GM19239 (cell line): Measurements from ENCODE around the gene RREB1.

Source experiments
- DNase-seq: peaks from one replicate; pipeline ENCODE4 v3.0.0; 2011; ENCODE audit warnings: low spot score; ENCODE audit not compliant: insufficient read length
- FAIRE-seq: peaks from 2 replicates; lab custom pipeline; 2011; peaks lifted over from hg19 to GRCh38; lab: Jason Lieb, UNC

The RREB1 gene

DNA sequence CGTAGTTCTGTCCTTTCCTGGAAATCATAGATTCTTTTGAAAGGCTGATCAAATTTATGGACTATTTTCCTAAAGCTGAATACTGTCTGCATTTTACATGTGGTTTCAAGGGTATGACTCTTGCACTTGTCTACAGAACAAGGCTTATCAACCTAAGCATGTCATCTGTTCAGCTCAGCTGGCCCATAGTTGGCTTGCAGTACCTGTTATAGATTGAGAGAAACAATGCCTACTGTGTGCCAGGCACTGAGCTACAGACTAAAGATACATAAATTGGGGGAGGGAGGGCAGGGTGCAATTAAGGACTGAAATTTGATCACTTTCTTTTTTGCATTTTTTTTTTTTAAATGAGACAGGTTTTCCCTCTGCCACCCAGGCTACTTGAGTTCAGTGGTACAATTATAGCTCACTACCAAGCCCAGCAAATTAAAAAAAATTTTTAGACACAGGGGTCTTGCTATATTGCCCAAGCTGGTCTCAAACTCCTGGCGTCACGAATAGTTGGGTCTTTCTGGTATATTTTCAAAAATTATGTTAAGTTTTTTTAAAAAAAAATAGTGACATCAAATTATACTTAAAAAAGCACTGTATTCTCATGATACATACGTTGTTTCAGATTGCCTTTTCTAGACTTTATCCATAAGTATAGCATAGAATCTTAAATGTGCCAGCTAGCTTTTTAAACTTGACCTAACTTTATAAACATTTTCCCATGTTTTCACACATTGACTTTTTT, 52.2 kb downstream of the RREB1 start:
- FAIRE-seq = no peak
- DNase-seq = no peak

DNA sequence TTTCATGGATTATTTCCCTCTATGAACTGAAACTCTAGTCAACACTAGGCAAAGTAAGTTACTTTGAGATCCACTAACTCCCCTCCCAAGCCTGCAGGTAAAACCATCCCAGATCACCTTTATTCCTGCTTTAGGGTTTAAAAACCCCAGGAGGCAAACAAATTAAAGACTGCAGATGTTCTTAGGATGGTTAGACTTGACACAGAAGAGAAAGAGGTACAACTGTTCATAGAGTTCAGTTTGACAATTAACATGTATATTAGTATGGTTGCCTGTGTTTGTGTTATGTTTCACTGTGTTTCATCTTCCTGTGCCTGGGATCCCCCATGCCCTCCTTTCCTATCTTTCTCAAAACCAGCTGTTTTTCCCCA, 53.5 kb downstream of the RREB1 start:
- no peak for FAIRE-seq
- no peak for DNase-seq

DNA sequence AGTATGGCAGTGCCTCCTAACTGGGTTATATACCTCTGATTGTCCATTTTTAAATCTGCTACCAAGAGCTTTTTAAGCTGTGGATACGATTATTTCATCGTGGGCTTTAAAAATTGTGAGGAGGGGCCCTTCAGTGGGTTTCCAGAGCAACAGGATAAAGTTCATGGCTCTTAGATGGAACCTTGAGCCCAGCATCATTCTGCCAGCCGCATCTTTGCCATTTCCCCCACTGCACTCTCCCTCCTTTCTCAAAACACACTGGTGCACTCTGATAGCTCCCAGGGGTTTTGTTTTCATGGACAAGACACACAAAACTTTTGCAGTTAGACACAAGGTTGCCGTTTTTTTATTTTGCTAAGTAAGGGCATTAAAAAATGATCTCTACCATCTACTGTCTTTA, 54.1 kb downstream of the RREB1 start:
- FAIRE-seq (no peak), DNase-seq (no peak)

DNA sequence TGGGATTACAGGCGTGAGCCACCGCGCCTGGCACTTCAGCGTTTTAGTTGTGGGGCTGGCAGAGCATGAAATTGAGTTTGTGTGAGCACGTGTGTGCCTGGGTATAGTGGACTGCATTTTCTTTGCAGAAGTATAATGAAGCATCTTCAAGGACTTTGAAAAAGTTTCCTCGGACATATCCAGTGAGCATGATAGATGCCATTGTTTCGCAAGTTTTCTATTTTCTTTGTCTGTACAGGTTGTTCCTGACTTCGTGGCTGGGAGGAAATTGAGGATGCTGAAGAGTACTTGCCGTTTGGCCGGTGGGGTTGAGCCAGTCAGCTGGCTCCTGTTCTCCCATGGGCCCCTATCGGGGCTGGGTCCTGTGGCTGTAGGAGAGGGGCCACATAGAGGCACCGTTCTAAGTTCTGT, 55.9 kb downstream of the RREB1 start:
- DNase-seq = no peak
- no peak for FAIRE-seq

DNA sequence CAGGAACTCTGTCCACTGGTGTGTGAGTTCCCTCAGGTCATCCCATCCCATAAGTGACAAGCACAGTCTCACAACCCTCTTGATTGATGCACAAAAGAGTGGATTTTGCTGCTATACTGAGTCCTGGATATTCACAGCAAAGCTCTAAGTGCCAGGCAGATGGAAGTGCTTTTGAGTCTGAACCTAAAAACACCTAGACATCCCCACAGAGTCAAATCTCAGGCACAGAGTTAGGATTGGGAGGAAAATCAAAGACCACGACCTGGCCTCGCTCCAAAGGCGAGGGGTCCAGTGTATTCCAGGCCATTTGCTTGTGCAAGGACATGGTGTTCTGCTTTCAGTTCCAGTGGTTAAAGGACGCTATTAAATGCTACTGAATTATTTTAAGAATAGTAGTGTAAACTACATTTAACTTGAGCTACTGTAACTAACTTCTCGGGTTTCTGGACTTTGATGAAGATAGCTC, 56.8 kb downstream of the RREB1 start:
- FAIRE-seq (no peak), DNase-seq (no peak)

DNA sequence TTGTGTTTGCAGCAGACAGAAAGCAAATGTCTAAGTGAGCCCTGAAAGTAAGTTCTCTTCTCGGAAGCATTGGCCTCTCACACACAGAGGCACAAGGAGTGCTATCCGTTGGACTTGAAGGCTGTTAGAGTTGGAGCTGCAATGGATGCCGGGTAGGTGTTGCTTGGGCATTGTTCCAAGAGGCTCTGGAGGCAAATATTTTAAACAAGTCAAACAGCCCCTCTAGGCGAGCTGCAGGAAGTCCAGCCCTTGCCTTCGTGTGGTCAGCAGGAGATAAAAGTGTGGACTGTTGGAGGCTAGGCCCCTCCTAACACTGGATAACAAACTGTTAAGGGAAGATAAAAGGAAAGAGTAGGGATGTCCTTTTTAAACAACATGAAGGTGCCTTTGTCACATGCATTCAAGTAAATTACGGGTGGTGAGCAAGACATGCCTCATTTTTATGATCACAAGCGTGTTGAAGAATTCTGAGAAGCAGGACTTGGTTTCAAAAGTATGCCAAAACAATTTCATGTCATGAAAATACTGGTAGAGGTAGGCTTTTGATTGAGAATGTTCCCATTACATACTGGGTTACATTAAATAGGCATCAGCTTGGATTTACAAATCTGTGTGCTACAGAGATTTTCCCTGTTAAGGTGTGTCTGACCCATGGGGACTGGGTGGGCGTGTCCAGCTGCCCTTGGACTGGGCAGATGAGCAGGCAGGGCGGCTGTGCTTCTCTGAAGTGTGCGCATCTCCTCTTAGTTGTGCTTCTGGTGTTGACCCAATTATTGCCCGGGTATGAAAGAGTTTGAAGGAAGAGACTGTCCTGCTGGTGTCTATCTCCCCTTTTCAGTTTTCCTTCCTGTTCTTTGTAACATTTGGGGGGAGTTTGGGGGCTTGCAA, 57.5 kb downstream of the RREB1 start:
- no peak for FAIRE-seq

DNA sequence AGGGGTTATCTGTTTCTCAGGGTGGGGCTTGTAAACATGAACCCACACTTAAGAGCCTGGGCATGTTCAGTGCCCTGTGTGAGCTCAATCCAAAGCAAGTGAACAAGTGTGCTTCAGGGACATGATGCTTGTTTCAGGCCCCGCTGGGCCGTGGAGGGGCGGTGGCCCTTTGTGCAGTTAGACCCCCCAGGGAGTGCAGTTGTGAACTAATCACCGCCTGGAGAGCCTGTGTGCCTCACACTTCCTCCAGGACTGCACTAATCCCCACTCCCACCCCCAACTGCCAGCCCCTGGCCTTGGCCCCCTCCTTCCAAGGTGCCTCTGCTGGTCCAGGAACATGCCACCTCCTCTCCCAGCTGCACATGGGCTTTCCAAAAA, 58.1 kb downstream of the RREB1 start:
- DNase-seq (no peak), FAIRE-seq (no peak)

More for the DNA sequence above, 57.5 kb downstream of the RREB1 start:
- DNase-seq = no peak

DNA sequence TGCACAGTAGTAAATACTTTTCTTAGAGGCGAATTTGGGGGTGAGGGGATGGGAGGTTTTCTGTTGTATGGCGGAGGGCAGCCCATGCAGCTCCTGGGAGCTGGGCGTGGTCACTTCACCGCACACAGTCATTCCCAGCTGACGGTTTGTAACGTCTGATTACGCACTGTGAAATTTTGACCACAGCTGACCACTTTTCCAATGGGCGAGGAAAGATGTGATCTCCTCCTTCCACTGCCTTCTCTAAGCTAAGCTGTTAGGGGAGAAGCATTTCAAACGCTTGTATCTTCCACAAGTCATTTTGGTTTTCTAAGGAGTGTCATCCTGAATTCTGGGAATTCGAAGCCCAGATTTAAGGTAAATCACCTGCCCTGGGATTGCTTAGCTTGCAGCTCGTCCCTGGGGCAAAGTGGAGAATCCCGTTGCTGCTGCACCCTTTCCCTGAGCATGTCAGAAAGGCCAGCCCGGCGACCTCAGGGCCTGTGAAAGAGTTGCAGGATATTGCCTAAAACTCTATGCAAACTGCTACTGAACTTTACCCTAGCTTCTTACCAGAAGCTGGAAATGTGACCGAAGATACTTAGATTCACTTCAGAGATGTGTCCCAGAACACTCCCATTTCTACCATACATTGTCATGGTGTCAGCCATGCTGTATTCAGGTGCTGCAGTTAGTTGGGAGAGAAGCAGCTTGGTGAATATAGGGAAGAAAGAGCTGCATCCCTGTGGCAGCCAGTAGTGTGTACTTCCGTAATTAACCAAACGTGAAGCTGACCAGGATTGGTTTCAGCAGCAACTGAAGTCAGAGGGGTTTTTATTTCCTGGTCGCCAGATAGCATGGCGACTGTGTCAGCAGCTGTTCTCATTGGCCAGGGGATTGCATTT, 58.9 kb downstream of the RREB1 start:
- DNase-seq (no peak), FAIRE-seq (no peak)

DNA sequence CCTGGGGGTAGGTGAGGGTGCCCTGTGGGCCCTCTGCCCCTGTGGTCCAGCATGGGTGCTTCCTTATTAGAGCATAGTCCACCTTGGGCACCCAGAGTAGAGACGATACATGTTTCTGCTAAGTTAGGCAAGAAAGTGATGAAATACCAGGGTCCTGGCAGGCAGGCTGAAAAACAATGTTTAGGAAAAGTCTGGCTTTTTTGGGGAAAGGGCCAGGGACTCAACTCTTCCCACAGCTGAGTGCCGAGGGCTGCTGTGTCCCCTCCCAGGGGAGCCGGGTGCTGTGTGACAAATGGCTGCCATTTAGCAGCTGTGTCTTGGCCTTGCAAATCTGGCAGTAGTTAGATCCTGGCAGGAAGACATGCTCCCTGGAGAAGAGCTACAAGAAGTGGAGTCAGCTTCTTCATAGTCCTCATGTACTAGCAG, 61.5 kb downstream of the RREB1 start:
- FAIRE-seq = no peak
- no peak for DNase-seq

DNA sequence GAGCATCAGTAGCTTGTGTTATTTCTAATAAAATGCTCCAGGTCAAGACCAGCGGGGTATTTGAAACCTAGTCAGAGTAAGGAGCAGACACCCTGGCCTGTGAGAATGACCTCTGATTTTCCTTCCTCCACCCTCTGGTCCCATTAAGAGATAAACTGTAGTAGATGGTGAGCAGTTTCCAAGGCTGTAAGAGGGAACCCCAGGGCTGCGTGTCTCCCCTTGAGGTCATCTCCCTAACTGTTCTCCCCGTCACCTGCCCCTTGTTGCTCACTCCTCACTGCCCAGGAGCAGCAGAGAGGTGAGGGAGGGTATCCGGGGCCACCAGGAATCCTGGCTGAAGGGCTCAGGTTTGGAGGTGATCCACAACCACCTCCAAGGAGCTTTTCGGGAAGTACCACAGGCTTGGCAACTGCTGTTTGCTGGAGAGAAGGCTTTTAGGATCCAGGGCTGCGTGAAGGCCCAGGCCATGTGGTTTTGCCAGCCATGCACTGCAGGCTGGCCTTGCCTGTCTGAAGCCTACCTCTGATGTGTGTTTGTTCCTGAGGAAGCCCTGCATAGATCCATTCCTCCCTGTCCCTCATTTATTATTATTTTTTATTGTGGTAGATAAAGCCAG, 62.5 kb downstream of the RREB1 start:
- no peak for DNase-seq
- no peak for FAIRE-seq

DNA sequence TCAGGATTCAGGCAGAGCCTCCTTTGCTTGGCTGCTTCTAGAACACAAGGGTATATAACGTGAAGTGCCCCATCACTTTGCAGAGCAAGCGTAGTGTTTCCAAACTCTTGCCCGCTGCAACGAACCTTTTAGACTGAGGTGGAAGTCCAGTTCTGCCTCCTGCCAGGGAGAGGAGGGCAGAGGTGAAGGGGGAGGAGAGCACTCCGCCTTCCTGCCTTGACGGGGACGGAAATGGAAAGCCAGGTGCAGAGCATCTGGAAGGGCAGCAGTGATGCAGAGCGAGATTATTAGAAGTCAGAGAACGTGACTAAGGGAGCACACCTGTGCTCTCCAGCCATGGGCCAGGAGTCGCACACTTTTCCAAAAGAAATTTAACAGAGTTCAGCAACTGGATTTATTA, 63.4 kb downstream of the RREB1 start:
- DNase-seq (no peak), FAIRE-seq (no peak)

DNA sequence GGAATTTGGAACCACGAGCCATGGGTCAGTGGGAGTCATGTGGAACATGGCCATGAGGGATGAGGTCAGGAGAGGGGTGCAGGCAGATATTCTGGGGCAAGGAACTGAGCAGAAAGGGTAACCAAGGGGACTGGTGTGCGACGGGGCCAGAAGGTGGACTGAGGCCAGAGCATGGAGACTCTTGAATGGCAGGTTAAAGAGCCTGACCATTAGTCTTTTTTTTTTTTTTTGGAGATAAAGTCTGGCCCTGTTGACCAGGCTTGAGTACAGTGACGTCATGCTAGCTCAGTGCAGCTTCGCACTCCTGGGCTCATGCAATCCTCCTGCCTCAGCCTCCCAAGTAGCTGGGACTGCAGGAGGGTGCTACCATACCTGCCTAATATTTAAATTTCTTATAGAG, 64.0 kb downstream of the RREB1 start:
- DNase-seq = no peak
- FAIRE-seq = no peak

DNA sequence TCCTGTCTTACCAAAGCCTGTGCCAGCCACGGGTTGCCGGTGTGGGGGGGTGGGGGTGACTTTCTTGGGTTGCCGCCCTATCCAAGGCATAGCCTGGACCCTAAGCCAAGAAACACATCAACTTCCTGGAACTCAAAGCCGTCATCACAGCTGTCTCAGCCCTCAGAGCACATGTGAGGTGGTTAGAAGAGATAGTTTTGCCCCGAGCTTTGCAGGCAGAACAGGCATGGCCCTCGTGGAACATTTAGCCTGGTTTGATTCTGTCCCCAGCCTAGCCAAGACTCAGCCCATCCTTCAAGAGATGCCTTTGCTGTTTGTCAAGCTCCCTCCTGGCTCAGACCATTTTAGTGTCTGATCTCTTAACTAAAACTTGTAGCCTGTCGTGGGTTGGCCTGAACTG, 64.9 kb downstream of the RREB1 start:
- FAIRE-seq (no peak), DNase-seq (no peak)

DNA sequence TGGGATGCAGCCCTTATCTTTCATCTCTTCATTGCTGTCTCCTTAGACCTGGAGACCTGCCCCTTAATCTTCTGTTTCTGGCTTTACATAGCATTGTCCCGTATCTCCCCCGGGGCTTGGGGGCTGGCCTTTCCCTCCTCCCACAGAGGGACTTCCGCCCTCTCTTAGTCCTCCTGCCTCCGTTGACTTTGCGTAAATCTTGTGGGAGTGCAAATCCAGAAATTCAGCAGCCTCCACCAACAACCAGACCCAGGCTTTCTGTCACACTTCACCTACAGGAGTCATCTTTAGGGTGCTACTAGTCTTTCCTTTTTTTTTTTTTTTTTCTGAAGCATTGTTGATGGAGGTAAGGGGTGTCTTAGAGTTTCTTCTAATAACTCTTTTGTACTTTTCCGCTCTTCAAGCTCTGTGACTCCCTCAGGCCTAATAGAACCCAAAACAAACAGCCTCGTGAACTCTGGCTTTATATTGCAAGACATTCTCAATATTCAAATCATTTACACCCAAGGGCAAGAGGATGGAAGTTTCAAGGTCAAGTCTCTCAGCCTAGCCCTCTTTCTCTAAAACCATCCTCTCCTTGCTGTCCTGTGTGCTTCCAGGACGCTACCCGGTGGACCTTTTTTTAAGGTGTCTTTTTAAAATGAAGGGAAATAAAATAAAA, 66.2 kb downstream of the RREB1 start:
- DNase-seq (no peak), FAIRE-seq (no peak)

DNA sequence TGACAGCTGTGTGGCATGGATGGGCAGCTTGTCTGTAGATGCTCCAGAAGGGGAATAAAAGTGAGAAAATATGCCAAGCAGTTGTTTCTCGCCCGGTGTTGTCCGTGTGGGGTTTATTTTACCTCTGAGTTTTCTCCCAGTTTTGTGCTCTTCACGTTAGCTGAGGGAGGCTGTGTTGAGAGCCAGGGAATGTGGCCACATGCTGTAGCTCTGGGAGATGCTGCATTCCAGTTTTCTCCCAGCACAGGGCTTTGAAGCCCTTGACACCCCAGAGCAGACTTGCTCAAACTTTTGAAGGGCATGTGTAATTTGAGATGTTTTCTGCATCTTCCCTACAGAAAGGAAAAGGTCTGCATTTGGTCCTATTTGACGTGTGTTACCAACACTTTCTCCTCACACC, 67.7 kb downstream of the RREB1 start:
- FAIRE-seq (no peak), DNase-seq (no peak)

DNA sequence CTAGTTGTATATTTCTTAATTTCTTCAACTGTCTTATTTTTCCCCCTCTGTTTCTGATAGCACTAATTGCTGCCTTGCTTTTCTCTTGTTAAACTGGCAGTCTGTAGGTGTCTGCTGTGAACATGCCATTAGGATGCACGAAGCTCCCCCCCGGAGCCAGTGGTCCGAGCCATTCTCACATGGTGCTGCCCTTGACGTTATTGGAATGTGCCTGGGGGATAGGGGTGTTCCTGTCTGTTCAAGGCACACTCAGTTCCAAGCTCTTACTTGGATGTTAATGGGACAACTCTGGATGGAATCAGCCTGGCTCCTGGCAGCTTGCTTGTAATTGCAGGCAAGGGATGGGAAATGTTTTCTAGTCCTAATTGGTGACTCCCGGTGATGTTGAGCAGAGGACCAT, 68.4 kb downstream of the RREB1 start:
- DNase-seq = no peak
- no peak for FAIRE-seq

DNA sequence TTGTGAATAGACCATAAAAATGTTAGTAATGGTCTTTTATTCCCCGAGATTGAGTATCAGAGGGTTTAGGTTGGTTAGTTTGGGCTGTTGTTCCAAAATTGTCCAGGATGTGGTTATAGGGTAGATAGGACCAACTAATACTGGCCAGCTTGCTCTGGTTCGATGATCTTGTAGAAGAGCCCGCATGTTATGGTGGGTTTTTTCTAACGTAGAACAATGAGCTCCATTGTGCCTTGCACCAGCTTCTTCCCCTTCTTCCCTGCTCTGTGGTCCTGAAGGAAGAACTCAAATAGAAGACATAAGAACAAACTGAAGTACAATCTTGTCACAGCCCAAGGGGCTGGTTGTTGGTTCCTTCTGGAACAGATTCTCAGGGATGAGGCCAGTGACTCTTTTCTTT, 70.5 kb downstream of the RREB1 start:
- FAIRE-seq (no peak), DNase-seq (no peak)

DNA sequence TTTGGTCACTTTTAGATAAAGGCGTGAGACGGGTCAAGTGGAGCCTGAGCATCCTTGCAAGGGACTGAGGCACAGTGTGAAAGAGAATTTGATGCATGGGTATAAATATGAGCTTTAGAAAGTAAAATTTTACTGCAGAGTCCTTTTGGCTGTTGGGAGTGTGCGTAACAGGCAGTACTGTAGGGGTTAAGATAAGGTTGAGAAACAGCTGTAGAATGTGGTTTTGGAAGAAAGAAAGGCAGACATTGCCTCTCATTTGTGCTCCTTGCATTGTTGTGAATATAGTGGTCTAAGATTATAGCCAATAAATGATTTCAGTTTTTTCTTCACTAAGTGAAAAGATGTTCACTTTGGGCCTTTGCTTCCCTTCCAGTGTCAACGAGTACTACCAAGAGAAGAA, 73.0 kb downstream of the RREB1 start:
- FAIRE-seq (no peak), DNase-seq (no peak)

DNA sequence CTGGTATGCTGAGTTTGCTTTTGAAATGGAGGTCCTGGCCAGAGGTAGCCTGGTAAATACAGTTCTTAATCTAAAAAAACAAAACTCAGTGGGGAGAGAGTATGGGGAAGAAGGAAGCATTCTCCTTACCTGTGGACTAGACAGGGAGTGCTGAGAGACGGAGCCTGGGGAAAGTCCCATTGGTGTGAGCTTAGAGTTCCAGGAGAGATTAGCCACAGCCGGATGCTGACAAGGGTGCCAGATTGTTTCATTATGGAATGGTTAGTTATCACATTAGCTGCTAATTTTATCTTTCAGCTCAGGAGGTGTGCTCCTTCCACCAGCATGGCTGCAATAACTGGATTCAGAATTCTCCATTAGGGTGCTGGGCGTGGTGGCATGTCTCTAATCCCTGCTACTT, 75.9 kb downstream of the RREB1 start:
- no peak for DNase-seq
- no peak for FAIRE-seq

DNA sequence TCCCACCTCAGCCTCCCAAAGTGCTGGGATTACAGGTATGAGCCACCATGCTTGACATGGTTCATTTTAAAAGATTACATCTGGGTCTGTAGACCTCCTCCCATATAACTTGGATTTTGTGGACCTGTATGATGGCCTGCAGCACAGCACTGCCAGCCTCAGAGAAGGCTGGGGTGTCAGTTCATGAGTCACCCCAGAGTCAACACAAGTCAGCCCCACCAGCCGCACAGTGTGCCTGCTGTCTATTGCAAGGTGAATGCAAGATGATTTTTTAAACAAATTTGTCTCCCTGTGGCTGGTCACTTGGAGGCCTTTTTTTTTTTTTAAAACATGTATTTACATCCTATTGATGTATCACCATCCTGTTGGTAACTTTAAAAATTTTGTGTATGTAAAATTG, 76.7 kb downstream of the RREB1 start:
- no peak for DNase-seq
- FAIRE-seq = no peak
